Coronary artery (tissue), 2 donors: ENCODE measurements around the gene HPSE2.

Experiments used
- DNase-seq: peaks from one replicate; pipeline ENCODE4 v3.0.0-alpha.2; 2017; ENCODE audit warnings: low spot score
- H3K27ac ChIP-seq, 2 donors: fragments of 200-600 bp; sonication (generic); one replicate each; pipeline ENCODE4 v1.5.1; 2016 to 2019
- H3K4me3 ChIP-seq: fragments of 200-600 bp; sonication (generic); 2 replicates; pipeline ENCODE4 v1.5.1; 2016; ENCODE audit warnings: mild to moderate bottlenecking, moderate library complexity
- CTCF ChIP-seq: fragments of 200-600 bp; sonication (generic); IDR thresholded peaks from one replicate; pipeline ENCODE4 v1.5.1; 2019; ENCODE audit warnings: antibody characterized with exemption

The HPSE2 gene

GRCh38 chr10:98617906-98618520, 617.6 kb downstream of the HPSE2 start:
- no peak for DNase-seq
- Histone ChIP-seq H3K4me3 (no peak overlapping the region), H3K27ac (no peak overlapping the region)
- no peak for TF ChIP-seq CTCF

GRCh38 chr10:98613446-98613845, 622.2 kb downstream of the HPSE2 start:
- Histone ChIP-seq H3K27ac (no peak overlapping the region), H3K4me3 (no peak overlapping the region)
- no peak for DNase-seq
- TF ChIP-seq CTCF, result no peak

- no peak overlapping the region for H3K4me3 ChIP-seq
- no peak overlapping the region for H3K27ac ChIP-seq
- no peak for TF ChIP-seq CTCF
- DNase-seq, result no peak
Measured at GRCh38 chr10:98611436-98611835, 624.2 kb downstream of the HPSE2 start.

- no peak overlapping the region for H3K27ac ChIP-seq
- TF ChIP-seq CTCF, result no peak
- no peak for DNase-seq
- no peak overlapping the region for H3K4me3 ChIP-seq
Measured at GRCh38 chr10:98610836-98611235, 624.8 kb downstream of the HPSE2 start.

- no peak overlapping the region for H3K4me3 ChIP-seq
- H3K27ac ChIP-seq, result no peak overlapping the region
- TF ChIP-seq CTCF, result no peak
- DNase-seq, result no peak
Measured at GRCh38 chr10:98610301-98610700, 625.4 kb downstream of the HPSE2 start.

- no peak for DNase-seq
- no peak for TF ChIP-seq CTCF
- Histone ChIP-seq H3K4me3 (no peak overlapping the region), H3K27ac (no peak overlapping the region)
Measured at GRCh38 chr10:98609265-98609664, 626.4 kb downstream of the HPSE2 start.

GRCh38 chr10:98608411-98608810, 627.2 kb downstream of the HPSE2 start:
- TF ChIP-seq CTCF, result no peak
- H3K4me3 ChIP-seq, result no peak overlapping the region
- DNase-seq, result no peak
- no peak overlapping the region for H3K27ac ChIP-seq
